LNCaP clone FGC (cell line): ENCODE measurements around the gene NKAIN2.

Source experiments
- DNase-seq: peaks from one replicate; pipeline ENCODE4 v3.0.0-alpha.2; 2011; ENCODE audit warnings: low read depth
- H3K4me3 ChIP-seq: 2 replicates; pipeline ENCODE4 v1.5.1; 2011; ENCODE audit warnings: mild to moderate bottlenecking, low read depth, low read length, control low read depth
- CTCF ChIP-seq: IDR thresholded peaks from 2 replicates; pipeline ENCODE4 v1.5.1; 2012; ENCODE audit warnings: mild to moderate bottlenecking; ENCODE audit not compliant: control insufficient read depth, insufficient read depth; ENCODE audit errors: extremely low read depth

NKAIN2 gene

GRCh38 chr6:124436803-124437202 is 633.1 kb downstream of the NKAIN2 start:
- no peak overlapping the region for H3K4me3 ChIP-seq
- no peak for TF ChIP-seq CTCF
- no peak for DNase-seq

- TF ChIP-seq CTCF = no peak
- DNase-seq = no peak
- H3K4me3 ChIP-seq = no peak overlapping the region
These were observed 634.9 kb downstream of the NKAIN2 start for GRCh38 chr6:124438546-124439065.

- DNase-seq = no peak
- TF ChIP-seq CTCF = no peak
- H3K4me3 ChIP-seq = no peak overlapping the region
These were observed 637.8 kb downstream of the NKAIN2 start for GRCh38 chr6:124441450-124441849.

- no peak overlapping the region for H3K4me3 ChIP-seq
- DNase-seq = no peak
- TF ChIP-seq CTCF = no peak
These were observed 639.9 kb downstream of the NKAIN2 start for GRCh38 chr6:124443541-124443940.

GRCh38 chr6:124445581-124445980 is 641.9 kb downstream of the NKAIN2 start:
- no peak for TF ChIP-seq CTCF
- H3K4me3 ChIP-seq = no peak overlapping the region
- DNase-seq = no peak

- no peak for TF ChIP-seq CTCF
- no peak for DNase-seq
- no peak overlapping the region for H3K4me3 ChIP-seq
These were observed 643.3 kb downstream of the NKAIN2 start for GRCh38 chr6:124446961-124447360.

GRCh38 chr6:124459268-124459667 is 655.6 kb downstream of the NKAIN2 start:
- TF ChIP-seq CTCF = no peak
- H3K4me3 ChIP-seq = no peak overlapping the region
- no peak for DNase-seq
